ENCODE results near the gene FAM13A.

DNA sequence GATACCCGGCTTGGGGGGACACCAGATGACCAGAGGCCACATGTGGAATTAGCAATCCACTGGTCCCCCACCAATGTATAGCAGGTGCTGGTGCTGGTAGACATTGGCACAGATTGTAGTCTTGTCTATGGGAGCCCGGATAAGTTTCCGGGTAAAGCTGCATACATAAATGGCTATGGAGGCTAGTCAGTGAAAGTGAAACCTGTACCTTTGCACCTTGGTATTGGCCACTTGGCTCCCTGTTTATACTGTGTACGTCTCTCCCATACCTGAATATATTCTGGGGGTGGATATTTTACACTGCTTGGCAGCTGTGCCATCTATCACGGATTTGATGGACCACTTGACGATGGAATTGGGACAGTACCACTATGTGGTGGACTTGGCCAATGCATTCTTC, 48.7 kb upstream of the FAM13A start:
- TF ChIP-seq, protein P1, sequence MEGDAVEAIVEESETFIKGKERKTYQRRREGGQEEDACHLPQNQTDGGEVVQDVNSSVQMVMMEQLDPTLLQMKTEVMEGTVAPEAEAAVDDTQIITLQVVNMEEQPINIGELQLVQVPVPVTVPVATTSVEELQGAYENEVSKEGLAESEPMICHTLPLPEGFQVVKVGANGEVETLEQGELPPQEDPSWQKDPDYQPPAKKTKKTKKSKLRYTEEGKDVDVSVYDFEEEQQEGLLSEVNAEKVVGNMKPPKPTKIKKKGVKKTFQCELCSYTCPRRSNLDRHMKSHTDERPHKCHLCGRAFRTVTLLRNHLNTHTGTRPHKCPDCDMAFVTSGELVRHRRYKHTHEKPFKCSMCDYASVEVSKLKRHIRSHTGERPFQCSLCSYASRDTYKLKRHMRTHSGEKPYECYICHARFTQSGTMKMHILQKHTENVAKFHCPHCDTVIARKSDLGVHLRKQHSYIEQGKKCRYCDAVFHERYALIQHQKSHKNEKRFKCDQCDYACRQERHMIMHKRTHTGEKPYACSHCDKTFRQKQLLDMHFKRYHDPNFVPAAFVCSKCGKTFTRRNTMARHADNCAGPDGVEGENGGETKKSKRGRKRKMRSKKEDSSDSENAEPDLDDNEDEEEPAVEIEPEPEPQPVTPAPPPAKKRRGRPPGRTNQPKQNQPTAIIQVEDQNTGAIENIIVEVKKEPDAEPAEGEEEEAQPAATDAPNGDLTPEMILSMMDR (IDR thresholded peaks at IDR 0.05; ENCODE audit: extremely low read depth in 1 of 2, insufficient read depth in 1 of 2, low read depth in 1 of 2, low read length in 2 of 2), result no peak
- TF ChIP-seq, protein P2, sequence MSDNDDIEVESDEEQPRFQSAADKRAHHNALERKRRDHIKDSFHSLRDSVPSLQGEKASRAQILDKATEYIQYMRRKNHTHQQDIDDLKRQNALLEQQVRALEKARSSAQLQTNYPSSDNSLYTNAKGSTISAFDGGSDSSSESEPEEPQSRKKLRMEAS (IDR thresholded peaks at IDR 0.05; ENCODE audit: insufficient read depth, insufficient read length), result no peak
- TF ChIP-seq POLR2A (IDR thresholded peaks at IDR 0.05; ENCODE audit: low read depth, low read length) (no peak), EZH2 (IDR thresholded peaks at IDR 0.05; ENCODE audit: borderline replicate concordance, low read depth, low read length, severe bottlenecking) (no peak)
